Stimulated activated CD4-positive, alpha-beta T cell treated with anti-CD3 and anti-CD28 coated beads, Interleukin-15, amount 100 ng/mL, for 24 hours (primary cell): Measurements from ENCODE around the gene DHX32.
"Not testable (repeated sequence)": the region's sequence is repeated elsewhere in the genome, so short reads cannot be mapped to it uniquely, and the experiment has no call there.

Experiments
- DNase-seq: peaks from one replicate; pipeline ENCODE4 v3.0.0-alpha.2; 2020

Gene DHX32

DNA sequence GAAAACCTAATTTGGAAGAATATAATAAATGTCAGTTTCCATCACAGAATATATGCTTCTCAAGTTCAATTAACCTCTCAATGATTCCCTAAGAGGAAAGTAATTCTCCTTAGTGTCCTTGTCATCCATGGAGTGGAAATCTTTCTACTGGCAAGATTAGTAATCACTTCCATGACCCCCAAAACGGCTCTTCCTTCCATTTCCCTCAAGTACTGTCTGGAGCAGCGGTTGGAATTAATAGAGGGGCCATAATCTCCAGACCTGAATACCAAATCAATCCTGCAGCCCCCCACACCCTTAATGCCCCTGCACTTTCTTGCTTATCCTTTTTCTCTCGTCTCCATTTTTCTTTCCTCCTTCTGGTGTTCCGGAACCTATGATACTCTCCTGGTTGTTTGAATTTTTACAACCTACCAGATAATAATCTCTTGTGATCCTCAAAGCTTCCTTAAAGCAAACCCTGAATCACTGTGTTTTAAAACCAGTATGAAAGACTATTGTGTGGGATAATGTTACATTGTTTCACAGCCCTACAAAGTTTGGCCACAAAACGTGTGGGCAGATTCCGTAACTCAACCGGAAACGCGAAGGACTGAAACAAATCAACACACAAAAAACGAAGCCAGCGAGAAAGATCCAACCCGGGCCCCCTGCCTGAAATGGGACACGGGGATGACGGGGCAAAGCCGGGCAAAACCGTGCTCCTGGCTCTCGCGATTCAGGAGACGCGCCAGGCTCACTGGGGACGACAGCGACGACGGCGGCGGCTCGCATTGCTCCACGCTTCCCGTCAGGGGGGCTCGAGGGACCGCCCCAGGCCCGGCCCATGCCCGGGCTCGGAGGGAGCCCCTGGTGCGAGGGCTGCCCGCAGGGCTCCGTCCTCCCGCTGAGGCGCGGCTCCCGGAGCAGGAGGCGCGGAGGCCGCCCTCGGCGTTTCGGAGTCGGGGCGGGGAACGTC lies 14.3 kb upstream of the DHX32 start:
- peak; percentile 72 for DNase-seq

DNA sequence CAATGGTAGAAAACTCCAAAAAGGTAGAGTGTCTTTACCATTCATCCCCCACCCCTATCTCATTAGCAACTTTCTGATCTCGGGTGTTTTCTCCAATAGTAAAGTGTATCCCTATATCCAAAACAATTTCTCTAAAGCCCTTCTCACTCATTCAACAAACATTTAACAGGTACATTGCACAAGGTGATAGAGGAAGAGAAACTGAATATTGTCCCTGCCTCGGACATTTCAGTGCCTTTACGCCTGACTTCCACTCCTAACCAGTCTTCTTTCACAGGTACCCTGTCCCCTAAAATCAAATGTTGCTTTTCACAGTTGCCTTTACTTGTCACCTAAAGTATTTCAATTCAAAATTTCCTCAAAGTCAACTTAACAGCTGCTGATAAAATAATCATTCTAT lies 13.1 kb upstream of the DHX32 start:
- DNase-seq, result not testable (repeated sequence)

DNA sequence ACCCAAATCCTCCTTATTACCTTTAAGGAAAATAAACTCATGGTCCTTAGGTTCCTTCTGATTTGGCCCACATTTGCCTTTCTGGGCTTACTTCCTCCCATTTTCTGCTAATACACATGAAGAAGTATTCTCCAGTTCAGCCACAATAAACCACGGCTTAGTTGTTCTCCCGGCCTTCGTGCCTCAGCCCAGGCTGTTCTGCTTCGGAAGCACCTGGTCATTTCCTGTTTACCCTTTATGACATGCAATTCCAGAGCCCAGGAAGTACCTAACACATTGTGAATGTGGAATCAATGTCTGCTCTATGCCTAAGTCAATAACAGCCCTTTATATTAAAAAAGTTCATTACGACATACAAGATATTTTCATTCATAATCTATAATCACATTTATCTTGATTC lies 11.3 kb upstream of the DHX32 start:
- DNase-seq, result not testable (repeated sequence)

DNA sequence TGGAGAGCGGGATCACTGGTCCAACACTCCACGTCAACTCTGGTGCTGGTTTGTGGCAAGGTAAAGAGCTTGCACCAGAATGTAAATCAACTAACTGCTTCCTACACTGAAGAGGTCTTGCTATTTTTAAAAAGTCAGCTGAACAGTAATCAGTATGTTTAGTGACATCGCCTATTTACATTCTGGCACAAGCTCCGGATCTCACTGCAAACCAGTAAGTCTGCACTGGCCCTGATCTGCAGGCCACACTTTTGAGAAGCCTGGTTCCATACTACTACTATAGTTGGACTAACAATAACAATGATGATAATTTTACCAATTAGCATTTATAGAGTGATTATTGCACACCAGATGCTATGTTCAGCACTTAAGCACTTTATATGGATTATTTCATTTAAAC lies 8.3 kb upstream of the DHX32 start:
- not testable (repeated sequence) for DNase-seq

DNA sequence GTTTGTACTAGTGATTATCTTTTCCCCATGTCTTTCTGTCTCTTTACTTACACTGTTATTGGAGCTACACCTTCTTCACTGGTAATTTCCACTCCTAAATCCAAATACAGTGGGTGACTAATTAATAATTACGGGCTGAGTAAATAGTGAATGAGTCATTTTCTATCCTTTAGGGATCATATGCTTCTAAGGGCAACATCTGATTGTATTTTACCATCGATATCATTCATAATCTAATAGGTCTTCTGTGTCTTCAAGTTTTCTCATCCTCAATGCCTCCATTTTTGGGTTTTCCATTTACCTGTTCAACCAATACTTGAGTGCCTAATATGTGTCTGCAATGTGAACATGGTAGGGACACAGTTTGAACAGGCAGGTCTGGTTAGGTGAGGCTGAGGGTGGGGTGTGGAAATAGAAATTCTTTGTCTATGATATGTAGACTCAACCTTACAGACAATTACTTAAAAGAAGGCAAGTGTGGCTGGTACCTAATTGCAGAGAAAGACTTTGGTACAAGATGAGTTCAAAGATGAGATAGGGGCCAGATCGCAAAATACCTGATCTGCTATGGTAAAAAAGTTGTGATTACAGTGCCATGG lies 5.9 kb upstream of the DHX32 start:
- DNase-seq, result no peak

DNA sequence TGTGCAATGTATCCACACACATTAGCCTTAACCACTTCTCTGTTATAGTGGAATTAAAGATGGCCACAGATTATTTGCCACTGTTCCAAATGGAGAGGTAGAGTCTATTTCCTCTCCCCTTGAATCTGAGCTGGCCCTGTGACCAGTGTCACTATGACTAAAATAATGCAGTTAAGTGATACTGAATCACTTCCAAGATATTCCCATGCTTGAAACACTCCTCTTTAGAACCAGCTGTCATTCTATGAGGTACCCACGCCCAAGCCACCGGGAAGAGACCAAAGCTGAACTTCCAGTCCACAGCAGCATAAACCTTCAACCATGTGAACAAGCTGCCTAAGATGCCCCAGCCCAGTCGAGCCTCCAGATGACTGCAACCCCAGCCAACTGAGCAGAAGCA lies 2.1 kb upstream of the DHX32 start:
- no peak for DNase-seq

- DNase-seq, result no peak
Observed at GRCh38 chr10:125882596-125882995, 1.5 kb upstream of the DHX32 start.

DNA sequence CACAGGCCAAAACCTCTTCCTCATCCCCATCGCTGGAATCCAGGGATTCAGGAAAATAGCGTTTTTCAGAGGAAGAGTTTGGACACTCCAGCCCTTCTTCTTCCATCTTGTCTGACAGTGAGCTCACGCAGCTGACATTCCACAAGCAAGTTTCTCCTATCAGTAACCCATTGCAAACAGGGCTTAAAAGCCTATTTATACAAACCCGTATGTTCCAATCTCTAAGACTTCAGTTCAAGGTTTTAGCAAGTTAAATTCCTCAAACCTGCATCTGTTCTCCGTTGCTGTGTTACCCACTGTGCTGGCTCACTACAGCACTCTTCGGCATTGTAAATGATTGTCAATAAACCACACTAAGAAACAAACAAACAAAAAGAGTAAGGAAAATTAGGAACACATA lies 373 bp downstream of the DHX32 start:
- no peak for DNase-seq

DNA sequence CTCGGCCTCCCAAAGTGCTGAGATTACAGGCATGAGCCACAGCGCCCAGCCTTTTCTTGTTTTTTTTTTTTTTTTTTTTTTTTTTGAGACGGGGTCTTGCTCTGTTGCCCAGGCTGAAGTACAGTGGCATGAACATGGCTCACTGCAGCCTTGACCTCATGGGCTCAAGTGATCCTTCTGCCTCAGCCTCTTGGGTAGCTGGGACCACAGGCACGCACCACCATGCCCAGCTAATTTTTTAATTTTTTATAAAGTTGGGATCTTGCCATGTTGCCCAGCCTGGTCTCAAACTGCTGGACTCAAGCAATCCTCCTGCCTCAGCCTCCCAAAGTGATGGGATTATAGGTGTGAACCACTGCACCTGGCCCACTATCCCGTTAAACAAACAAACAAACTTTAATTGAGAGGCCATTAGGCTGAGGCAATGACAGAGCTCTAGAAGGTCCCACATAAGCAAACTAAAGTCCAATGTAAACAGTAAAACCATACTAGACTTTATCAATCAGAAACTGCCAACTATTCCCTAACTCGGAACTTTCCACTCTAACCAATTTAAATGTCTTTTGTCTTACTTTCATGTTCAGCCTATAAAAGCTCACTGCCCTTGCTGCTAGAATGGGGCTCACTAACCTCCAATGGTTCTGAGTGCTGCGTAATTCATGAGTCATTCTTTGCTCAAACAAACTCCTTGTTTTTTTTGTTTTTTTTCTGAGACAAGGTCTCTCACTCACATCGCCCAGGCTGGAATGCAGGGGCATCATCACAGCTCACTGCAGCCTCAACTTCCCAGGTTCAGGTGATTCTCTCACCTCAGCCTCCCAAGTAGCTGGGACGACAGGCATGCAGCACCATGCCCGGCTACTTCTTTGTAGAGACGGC lies 1.9 kb downstream of the DHX32 start:
- DNase-seq, result no peak

DNA sequence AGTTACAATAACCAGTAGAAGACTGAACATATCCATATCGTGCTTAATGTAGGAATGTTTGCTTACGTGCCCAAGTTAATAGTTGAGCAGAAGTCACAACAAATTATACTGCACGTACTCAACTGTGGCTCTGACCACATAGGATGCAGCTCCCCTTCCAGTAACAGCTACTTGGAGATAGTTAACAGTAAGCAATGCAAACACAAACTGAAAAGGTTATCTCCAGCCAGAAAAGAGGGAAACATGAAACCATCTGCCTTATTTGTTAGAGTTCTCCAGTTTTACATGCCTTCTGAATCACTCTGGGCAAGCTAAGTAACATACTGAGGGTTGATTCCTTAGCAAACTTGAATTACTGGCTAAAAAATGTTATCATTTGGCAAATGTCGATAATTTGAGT lies 9.8 kb downstream of the DHX32 start:
- no peak for DNase-seq

GRCh38 chr10:125868372-125868975 lies 12.6 kb downstream of the DHX32 start:
- DNase-seq, result peak; percentile 23

- DNase-seq, result no peak
Observed at GRCh38 chr10:125866421-125867029, 14.6 kb downstream of the DHX32 start.

DNA sequence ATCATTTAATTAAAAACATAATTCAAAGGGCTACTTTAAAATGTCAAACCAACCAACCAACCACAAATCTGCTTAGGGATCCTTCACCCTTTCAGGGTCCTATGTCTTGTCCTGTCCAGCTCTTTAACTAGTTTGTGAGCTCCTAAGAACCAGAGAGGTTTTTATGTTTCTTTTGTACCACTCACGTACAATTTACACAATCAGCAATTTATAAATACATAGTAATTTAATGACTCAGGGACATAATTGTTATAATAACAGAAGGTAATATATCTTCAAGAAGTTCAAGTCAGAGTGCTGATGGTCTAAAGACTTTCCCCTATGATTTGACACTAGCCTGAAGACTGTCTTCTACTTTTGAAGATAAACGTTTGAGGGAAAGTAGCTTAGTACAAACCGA lies 16.0 kb downstream of the DHX32 start:
- no peak for DNase-seq

GRCh38 chr10:125859128-125859817 lies 21.8 kb downstream of the DHX32 start:
- DNase-seq, result no peak

- no peak for DNase-seq
Observed at GRCh38 chr10:125857185-125857760, 23.8 kb downstream of the DHX32 start.

DNA sequence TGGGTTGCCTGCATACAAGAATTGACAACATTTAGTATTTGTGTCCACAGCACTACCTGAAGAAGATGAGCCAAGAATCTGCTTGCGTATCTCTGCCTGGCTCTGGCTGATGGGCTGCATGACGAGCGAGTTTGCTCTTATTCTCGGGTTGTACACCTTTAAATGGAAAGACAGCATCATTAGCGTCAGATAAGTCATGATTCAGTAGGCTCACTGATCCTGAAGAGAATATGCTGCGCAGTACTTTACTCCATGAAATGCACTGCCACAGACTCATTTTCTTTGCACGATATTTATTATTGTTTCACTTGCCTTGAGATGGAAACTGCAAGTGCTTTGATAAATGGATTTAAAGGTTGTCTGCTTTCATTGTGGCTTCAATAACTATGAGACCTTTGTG lies 28.6 kb downstream of the DHX32 start:
- DNase-seq, result no peak

GRCh38 chr10:125850766-125851731 lies 30.0 kb downstream of the DHX32 start:
- no peak for DNase-seq

DNA sequence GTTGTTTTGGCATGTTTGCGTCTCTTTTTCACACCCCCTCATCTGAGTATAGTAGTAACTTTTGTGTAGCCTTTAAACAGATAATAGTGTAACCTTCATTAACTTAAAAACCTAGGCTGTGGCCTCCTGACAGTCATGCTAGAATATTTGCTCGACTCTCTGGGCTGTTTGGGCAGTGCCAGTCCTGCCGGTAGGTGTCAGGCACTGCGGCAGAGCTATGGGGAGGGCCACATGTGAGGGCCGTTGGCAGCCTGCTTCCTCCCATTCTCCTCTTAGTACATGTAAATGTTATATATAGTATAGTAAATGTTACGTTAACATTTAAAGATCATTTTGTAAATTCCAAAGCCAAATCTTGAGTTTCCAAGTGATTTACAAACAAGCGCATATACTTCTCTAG lies 31.6 kb downstream of the DHX32 start:
- no peak for DNase-seq

- DNase-seq, result no peak
Observed at GRCh38 chr10:125848857-125849256, 32.2 kb downstream of the DHX32 start.

DNA sequence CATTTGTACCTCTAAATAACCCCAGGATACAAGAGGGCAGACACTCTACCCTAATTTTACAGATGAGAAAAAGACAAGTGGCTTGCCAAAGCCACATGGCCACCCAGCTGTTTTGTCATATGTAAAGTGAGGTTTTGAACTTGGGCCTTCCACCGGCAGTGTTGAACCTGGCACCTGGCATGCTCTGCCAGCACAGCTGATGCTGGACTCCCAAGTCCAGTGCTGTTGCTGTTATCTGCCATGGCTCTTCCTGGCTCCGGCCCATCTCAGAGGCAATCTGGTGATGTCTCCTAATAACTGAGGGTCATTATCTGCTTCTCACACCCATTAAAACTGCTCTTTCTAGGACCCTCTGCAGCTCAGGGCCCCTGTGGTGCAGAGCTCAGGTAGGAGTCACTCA lies 32.7 kb downstream of the DHX32 start:
- DNase-seq, result no peak
